ENCODE data around the gene HPCAL1.
A peak's percentile ranks its signal among the peaks of the same experiment; 100 is the strongest.

Gene HPCAL1

DNA sequence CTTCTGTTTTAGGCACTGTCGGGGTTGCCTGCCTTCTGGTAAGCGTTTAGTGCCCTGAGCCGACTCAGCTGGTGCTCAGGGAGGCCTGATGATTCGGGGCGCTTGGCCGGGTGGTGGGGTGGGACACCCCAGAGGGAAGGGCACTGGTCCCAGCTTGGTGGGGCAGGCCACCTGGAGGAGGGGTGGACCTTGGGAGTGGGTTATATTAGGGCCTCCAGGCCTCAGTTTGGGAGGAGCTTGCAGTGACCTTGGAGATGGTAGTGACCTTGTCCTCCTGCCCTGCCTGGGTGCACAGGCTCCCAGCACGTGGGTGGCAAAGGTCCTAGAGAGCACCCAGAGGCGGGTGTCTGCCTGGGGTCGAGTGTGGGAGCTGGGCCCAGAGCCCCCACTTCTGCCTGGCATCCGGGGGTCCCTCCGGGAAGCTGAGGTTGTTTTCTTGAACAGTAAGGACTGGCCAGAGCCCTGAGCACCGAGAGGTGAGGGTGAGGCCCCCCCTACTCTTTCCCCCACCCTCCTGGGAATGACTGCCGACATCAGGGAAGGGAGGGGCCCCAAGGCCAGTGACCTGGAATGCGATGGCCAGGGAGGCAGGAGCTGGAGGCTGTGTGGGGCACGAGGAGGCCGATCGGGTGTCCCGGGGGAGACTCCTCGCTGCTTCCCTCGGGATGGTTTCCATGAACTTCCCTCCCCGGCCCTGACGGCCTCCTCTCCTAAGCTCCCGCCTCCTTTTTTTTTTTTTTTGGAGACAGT is 61.3 kb downstream of the HPCAL1 start:
- TF ChIP-seq, protein P1, sequence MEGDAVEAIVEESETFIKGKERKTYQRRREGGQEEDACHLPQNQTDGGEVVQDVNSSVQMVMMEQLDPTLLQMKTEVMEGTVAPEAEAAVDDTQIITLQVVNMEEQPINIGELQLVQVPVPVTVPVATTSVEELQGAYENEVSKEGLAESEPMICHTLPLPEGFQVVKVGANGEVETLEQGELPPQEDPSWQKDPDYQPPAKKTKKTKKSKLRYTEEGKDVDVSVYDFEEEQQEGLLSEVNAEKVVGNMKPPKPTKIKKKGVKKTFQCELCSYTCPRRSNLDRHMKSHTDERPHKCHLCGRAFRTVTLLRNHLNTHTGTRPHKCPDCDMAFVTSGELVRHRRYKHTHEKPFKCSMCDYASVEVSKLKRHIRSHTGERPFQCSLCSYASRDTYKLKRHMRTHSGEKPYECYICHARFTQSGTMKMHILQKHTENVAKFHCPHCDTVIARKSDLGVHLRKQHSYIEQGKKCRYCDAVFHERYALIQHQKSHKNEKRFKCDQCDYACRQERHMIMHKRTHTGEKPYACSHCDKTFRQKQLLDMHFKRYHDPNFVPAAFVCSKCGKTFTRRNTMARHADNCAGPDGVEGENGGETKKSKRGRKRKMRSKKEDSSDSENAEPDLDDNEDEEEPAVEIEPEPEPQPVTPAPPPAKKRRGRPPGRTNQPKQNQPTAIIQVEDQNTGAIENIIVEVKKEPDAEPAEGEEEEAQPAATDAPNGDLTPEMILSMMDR (conservative IDR thresholded peaks at IDR 0.05; ENCODE audit: low read depth), result no peak
- CTCF ChIA-PET, result no interaction called here
- DNase-seq (ENCODE audit: low spot score), result no peak
- no peak overlapping the region; the same call in 1 of the 2 replicates for H3K27ac ChIP-seq
- POLR2A ChIA-PET (ENCODE audit: low non-redundant PET), result no interaction called here

DNA sequence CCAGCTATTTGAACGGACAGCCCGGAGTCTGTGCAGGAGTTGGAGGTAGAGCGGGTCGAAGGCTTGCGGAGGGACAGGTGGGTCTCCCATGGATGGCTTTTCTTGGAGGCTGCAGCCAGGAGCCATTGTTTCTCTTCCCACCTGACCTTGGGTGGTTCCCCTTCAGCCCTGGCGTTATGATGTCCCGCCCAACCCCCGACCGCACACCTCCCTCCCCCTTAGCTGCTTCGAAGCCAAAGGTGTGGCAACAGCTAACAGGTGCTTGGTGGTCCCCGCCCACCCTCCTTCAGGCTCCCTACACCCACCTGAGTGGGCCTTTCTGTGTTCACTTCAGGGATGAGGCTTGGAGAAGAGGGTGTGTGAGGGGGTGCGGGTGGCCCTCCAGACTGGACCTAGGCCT is 62.7 kb downstream of the HPCAL1 start:
- ChIA-PET CTCF (no interaction called here), POLR2A (ENCODE audit: low non-redundant PET) (no interaction called here)

DNA sequence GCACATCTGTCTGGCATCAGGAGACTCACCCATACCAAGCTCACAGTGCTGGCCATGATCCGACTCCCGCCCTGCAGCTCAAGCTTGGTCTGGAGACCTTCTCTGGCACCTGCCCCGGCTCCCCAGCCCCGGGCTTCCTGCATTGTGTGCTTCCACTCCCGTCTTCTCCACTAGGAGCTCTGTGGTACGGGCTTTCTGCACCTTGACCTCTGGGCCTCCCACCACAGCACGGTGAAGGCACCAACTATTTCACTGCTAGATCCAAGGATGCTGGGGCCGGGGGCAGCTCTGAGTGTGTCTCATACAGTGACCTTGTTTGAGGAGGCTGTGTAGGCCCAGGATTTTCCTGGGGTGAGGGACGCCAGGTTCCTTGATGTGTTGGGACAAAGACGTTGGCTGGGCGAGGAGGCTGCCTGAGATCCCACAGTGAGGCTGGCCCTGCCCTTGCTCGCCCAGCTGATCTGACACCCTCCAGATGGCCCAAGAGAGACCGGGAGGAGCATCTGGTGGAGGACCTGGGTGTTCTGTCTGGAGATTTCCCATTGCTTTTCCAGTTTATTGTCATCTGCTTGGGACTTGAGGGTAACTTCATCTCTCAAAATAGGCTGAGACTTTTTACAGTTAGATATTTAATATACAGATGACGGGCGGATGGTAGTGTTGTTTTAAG is 64.0 kb downstream of the HPCAL1 start:
- POLR2A ChIA-PET (ENCODE audit: low non-redundant PET), result no interaction called here
- TF ChIP-seq, protein P1 (conservative IDR thresholded peaks at IDR 0.05; ENCODE audit: low read depth), result no peak
- CTCF ChIA-PET, result interaction anchor here (0.6 kb wide), 1 partner anchor 220 kb away, joined by 3 read pairs; no protein-coding TSS in a partner anchor
- no peak for DNase-seq (ENCODE audit: low spot score)
- 0 out of 2 replicates have a peak overlapping the region, but pooled peaks have one; percentile 10 for H3K27ac ChIP-seq

More for the DNA sequence above, 62.7 kb downstream of the HPCAL1 start:
- no peak for DNase-seq (ENCODE audit: low spot score)
- TF ChIP-seq, protein P1 (conservative IDR thresholded peaks at IDR 0.05; ENCODE audit: low read depth), result no peak
- H3K27ac ChIP-seq, result no peak overlapping the region

DNA sequence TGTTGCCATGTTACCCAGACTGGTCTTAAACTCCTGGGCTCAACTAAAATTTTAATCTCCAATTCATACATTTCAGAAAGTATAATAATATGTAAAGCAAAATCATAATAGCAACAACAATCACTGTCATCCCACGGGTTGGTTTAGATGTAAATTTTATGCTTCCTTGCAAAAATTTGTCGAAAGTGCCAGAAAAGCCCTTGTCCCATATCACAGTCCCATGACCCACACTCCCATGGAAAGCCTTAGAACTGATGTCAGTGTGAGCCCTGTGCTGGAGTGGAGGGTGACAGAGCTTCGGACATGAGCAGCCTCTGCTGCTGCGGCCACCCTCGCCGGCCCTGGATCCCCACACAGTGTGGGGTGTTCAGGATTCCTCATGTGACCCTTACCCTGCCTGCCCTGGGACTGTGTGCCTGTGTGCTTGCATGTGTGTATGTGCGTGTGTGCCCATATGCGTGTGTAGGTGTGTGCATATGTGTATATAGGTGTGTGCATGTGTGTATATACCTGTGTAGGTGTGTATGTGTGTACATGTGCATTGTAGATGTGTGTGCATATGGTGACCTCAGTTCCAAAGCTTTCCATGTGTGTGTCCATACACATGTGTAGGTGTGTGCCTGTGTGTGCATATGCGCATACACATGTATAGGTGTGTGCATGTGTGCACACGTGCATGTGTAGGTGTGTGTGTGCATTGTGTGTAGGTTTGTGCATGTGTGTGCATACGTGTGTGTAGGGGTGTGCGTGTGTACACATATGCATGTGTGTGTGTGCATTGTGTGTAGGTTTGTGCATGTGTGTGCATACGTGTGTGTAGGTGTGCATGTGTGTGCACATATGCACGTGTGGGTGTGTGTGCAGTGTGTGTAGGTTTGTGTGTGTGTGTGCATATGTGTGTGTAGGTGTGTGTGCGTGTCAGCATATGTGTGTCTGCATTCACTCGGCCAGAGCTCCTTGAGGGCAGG is 65.1 kb downstream of the HPCAL1 start:
- no peak for DNase-seq (ENCODE audit: low spot score)
- TF ChIP-seq, protein P1 (conservative IDR thresholded peaks at IDR 0.05; ENCODE audit: low read depth), result no peak
- CTCF ChIA-PET, result interaction anchor here (0.6 kb wide), 1 partner anchor 221 kb away, joined by 3 read pairs; no protein-coding TSS in a partner anchor
- H3K27ac ChIP-seq, result 0 out of 2 replicates have a peak overlapping the region, but pooled peaks have one; percentile 1
- POLR2A ChIA-PET (ENCODE audit: low non-redundant PET), result no interaction called here

DNA sequence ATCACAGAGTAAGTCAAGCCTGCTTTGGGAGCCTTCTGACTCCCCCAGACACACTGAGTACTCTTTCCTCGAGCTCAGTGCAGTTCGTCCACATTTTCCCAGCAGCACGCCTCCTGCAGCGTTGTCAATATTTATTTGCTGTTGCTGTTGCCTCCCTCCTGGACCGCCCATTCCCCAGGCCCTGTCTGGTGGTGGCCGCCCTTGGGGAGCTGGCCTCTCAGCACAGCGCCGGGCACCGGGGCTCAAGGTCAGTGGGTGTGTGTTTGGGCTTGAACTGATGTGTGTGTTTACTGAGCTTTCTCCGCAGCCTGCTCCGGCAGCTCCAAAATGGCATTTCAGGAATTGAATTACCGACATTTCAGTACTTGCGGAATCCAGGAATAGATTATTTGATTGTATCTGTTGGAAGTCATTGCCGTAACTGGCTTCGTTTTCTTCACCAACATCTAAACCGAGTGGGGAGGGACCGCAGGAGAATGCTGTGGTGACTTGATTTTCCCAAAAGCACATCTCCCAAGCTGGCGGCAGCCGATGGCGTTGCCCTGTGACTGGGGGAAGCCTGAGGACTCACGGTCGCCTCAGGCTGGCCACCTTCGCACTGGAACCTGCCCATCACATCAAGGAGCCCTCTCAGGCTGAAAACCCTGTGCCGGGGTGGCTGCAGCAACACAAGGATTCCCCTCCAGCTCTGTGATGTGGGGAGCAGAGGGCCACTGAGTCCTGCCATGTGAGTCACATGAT is 66.0 kb downstream of the HPCAL1 start:
- H3K27ac ChIP-seq, result 0 out of 2 replicates have a peak overlapping the region, but pooled peaks have one; percentile 1
- no peak for DNase-seq (ENCODE audit: low spot score)
- TF ChIP-seq, protein P1 (conservative IDR thresholded peaks at IDR 0.05; ENCODE audit: low read depth), result no peak
- ChIA-PET POLR2A (ENCODE audit: low non-redundant PET) (no interaction called here), CTCF (no interaction called here)
